DOHH2 (cell line): ENCODE results near the gene SENP8.

Experiments used
- H3F3A ChIP-seq: fragments of 200-600 bp; sonication (generic), shearing (Covaris generic); 2 replicates; pipeline ENCODE4 v1.6.0; 2016; ENCODE audit warnings: antibody characterized with exemption, mild to moderate bottlenecking; ENCODE audit not compliant: control insufficient read depth, insufficient read depth
- H3K27ac ChIP-seq: fragments of 200-600 bp; sonication (generic); 2 replicates; pipeline ENCODE4 v1.5.1; 2014; ENCODE audit warnings: low read depth, mild to moderate bottlenecking, low read length, moderate library complexity
- H3K27me3 ChIP-seq: fragments of 200-600 bp; sonication (generic); 2 replicates; pipeline ENCODE4 v1.6.1; 2014; ENCODE audit warnings: mild to moderate bottlenecking, low read length, mixed read lengths; ENCODE audit not compliant: control insufficient read depth
- H3K36me3 ChIP-seq: fragments of 200-600 bp; sonication (generic); 2 replicates; pipeline ENCODE4 v1.6.1; 2014; ENCODE audit warnings: mild to moderate bottlenecking, low read length, moderate library complexity, mixed read lengths; ENCODE audit not compliant: control insufficient read depth
- H3K4me1 ChIP-seq: fragments of 200-600 bp; sonication (generic); 2 replicates; pipeline ENCODE4 v1.6.1; 2014; ENCODE audit warnings: mild to moderate bottlenecking, low read length, mixed read lengths; ENCODE audit not compliant: control insufficient read depth
- H3K4me2 ChIP-seq: fragments of 200-600 bp; sonication (generic); 2 replicates; pipeline ENCODE4 v1.6.0; 2014; ENCODE audit warnings: mild to moderate bottlenecking, low read length, moderate library complexity
- H3K4me3 ChIP-seq: fragments of 200-600 bp; sonication (generic); 2 replicates; pipeline ENCODE4 v1.5.1; 2014; ENCODE audit warnings: mild to moderate bottlenecking, low read length, mixed read lengths
- H3K79me2 ChIP-seq: fragments of 200-600 bp; sonication (generic); 2 replicates; pipeline ENCODE4 v1.6.1; 2014; ENCODE audit warnings: mild to moderate bottlenecking, low read length, mixed read lengths; ENCODE audit not compliant: control insufficient read depth
- H3K9me2 ChIP-seq: fragments of 200-600 bp; sonication (generic); replicated peaks from 2 replicates; pipeline ENCODE4 v1.6.1; 2014; ENCODE audit warnings: mild to moderate bottlenecking, low read length, mixed read lengths; ENCODE audit not compliant: control insufficient read depth
- H3K9me3 ChIP-seq: fragments of 200-600 bp; sonication (generic); 2 replicates; pipeline ENCODE4 v1.6.1; 2014; ENCODE audit warnings: antibody characterized with exemption, low read length, mixed read lengths; ENCODE audit not compliant: control insufficient read depth, insufficient read depth
- H4K20me1 ChIP-seq: fragments of 200-600 bp; sonication (generic); 2 replicates; pipeline ENCODE4 v1.6.0; 2014; ENCODE audit warnings: low read depth, mild to moderate bottlenecking, antibody characterized with exemption, low read length, moderate library complexity; ENCODE audit not compliant: control insufficient read depth, insufficient read depth
- CTCF ChIP-seq: fragments of 200-600 bp; sonication (generic); IDR thresholded peaks from one replicate; pipeline ENCODE4 v1.5.1; 2014; ENCODE audit warnings: antibody characterized with exemption, mild to moderate bottlenecking, low read depth, low read length; ENCODE audit not compliant: poor library complexity, severe bottlenecking
- EZH2phosphoT487 ChIP-seq: fragments of 200-600 bp; sonication (generic); IDR thresholded peaks from 2 replicates; pipeline ENCODE4 v1.6.1; 2017; ENCODE audit warnings: borderline replicate concordance, mild to moderate bottlenecking, antibody characterized with exemption, low read length, moderate library complexity, mixed read lengths

The SENP8 gene

GRCh38 chr15:72147418-72147817, 29.2 kb downstream of the SENP8 start:
- Histone ChIP-seq H3K4me1 (no peaks in the 10 kb centered on the region), H3K4me2 (no peak overlapping the region), H3K79me2 (no peaks in the 10 kb centered on the region), H3K36me3 (no peaks in the 10 kb centered on the region), H4K20me1 (no peaks in the 10 kb centered on the region), H3K9me3 (no peaks in the 10 kb centered on the region), H3K27ac (no peak overlapping the region), H3K4me3 (no peak overlapping the region), H3K27me3 (no peaks in the 10 kb centered on the region), H3K9me2 (no peaks in the 10 kb centered on the region), H3F3A (no peaks in the 10 kb centered on the region)
- TF ChIP-seq CTCF (no peak), EZH2phosphoT487 (no peak)

- H3K79me2 ChIP-seq = no peaks in the 10 kb centered on the region
- H3K4me1 ChIP-seq = peaks cover 10% of the 10 kb centered on the region
- H3K9me3 ChIP-seq = no peaks in the 10 kb centered on the region
- no peaks in the 10 kb centered on the region for H3K9me2 ChIP-seq
- no peaks in the 10 kb centered on the region for H3K36me3 ChIP-seq
- H3K4me2 ChIP-seq = no peak overlapping the region
- TF ChIP-seq CTCF = no peak
- TF ChIP-seq EZH2phosphoT487 = no peak
- no peaks in the 10 kb centered on the region for H3K27me3 ChIP-seq
- H3K4me3 ChIP-seq = no peak overlapping the region
- H3K27ac ChIP-seq = no peak overlapping the region
- no peaks in the 10 kb centered on the region for H4K20me1 ChIP-seq
- no peaks in the 10 kb centered on the region for H3F3A ChIP-seq
These were observed 35.2 kb downstream of the SENP8 start for GRCh38 chr15:72153269-72154000.

- H3K4me2 ChIP-seq = no peak overlapping the region
- H3K4me1 ChIP-seq = peaks cover 10% of the 10 kb centered on the region
- no peaks in the 10 kb centered on the region for H3K9me3 ChIP-seq
- no peak overlapping the region for H3K4me3 ChIP-seq
- H3K9me2 ChIP-seq = no peaks in the 10 kb centered on the region
- no peaks in the 10 kb centered on the region for H3F3A ChIP-seq
- no peaks in the 10 kb centered on the region for H4K20me1 ChIP-seq
- no peaks in the 10 kb centered on the region for H3K36me3 ChIP-seq
- no peak overlapping the region for H3K27ac ChIP-seq
- no peaks in the 10 kb centered on the region for H3K27me3 ChIP-seq
- no peaks in the 10 kb centered on the region for H3K79me2 ChIP-seq
- no peak for TF ChIP-seq CTCF
- no peak for TF ChIP-seq EZH2phosphoT487
These were observed 36.1 kb downstream of the SENP8 start for GRCh38 chr15:72154316-72154715.
